HG03575 (cell line): ENCODE data around the gene MIGA1.
"Not testable (repeated sequence)": the region's sequence is repeated elsewhere in the genome, so short reads cannot be mapped to it uniquely, and the experiment has no call there.

Source experiments
- ATAC-seq: cut with Tn5 transposase; IDR thresholded peaks from one replicate; pipeline ENCODE4 v1.9.1; 2021; ENCODE audit not compliant: unreplicated experiment, insufficient number of reproducible peaks, low FRiP score; ENCODE audit errors: extremely low read depth

Gene MIGA1

DNA sequence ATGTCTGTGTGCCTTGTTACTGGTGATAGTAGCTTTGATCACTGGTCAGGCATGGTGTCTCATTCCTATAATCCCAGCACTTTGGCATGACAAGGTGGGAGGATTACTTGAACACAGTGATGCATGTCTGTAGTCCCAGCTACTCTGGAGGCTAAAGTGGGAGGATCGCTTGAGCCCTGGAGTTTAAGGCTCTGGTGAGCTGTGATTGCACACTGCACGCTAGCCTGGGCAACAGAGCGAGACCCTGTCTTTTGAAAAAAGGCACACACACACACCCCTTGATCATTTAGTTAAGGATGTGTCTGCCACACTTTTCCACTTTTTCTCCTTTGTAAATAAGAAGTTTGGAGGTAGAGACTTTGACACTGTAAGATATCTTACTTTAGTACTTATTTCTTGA, 15.1 kb downstream of the MIGA1 start:
- ATAC-seq = no peak

- no peak for ATAC-seq
Observed at GRCh38 chr1:77796695-77797405, 17.4 kb downstream of the MIGA1 start.

- no peak for ATAC-seq
Observed at GRCh38 chr1:77797991-77798390, 18.5 kb downstream of the MIGA1 start.

DNA sequence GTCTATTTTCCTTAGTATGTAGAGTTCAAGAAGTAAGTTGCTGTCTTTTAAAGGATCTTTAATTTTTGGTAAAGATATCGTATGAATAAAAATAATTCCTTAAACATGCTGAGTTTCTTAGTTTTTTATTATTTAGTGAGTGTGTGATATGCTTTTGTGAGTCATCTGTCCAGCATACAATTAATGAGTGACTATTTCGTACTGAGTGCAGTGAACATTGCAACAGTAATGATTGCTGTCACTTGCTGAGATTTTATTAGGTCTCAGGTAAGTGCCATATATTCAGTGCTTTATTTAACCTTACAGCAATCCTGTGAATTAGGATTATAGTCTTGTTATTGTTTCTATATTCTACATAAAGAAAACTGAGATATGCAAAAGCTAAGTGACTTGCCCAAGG, 22.6 kb downstream of the MIGA1 start:
- no peak for ATAC-seq

DNA sequence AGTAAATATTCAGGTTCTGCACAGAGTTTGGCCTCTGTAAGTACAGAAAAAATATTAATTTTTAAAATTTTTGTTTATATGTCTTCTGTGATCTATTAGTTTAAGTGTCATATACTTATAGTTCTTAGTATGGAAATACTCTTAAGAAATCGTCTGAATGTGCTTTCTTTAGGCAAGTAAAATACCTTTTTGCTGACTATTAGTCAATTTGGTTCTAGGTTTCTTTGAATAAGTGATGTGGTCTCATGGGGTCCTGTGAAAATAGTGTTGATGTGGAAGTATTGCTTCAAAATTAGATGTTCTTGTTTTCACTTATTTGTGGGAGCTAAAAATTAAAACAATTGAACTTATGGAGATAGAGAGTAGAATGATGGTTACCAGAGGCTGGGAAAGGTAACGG, 23.9 kb downstream of the MIGA1 start:
- no peak for ATAC-seq

GRCh38 chr1:77809787-77810462, 30.5 kb downstream of the MIGA1 start:
- ATAC-seq = not testable (repeated sequence)

DNA sequence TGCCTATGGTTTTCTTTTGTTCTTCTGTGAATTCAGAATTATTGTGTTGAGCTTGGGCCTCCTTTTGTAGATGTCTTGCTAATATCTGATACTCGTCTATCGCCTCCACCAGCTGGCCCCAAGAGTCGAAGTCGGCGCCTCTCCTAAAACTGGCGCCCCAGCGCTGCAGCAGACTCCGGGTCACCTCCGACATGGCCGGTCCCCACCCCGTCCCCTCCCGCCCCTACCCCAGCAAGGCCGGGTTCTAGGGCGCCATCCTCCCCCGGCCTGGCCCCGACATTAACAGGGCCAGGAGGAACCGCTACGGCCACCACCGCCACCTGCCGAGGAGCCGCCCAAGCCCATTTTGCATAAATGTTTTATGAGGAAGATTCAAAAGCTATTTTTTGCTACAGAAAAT, 32.1 kb downstream of the MIGA1 start:
- not testable (repeated sequence) for ATAC-seq

DNA sequence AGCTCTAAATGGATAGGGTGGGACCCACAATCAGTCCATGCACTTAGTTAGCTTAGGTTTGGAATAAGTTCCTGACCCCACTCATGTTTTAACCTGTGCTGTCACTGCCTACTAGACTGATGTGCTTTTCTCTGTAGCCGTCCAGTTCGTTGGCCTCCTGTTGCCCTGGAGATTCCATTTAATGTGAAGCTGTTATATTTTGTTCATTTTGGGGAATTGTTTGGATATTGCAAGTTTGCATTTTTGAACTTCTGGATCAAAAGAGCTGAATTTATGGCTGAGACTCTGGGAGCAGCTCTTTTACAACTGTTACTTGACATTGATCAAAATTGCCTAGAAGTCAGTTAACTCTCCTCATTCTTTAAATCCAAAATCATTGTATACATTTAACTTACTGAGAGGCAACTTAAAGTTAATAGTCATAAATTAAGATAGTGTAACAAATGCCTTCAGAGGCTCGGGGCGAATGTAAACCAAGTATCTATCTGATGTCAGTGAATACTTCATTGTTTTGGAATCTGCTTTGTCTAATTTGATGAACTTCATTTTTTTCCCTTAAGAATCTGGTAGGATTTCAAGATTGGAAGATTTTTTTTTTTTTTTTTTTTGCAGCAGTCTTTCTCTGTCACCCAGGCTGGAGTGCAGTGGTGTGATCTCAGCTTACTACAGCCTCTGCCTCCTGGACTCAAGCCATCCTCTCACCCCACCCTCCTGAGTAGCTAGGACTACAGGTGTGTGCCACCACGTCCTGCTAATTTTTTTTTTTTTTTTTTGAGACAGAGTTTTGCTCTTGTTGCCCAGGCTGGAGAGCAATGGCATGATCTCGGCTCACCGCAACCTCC, 38.1 kb downstream of the MIGA1 start:
- no peak for ATAC-seq

- ATAC-seq = no peak
Observed at GRCh38 chr1:77820121-77820520, 40.7 kb downstream of the MIGA1 start.

GRCh38 chr1:77824079-77824478, 44.6 kb downstream of the MIGA1 start:
- no peak for ATAC-seq

DNA sequence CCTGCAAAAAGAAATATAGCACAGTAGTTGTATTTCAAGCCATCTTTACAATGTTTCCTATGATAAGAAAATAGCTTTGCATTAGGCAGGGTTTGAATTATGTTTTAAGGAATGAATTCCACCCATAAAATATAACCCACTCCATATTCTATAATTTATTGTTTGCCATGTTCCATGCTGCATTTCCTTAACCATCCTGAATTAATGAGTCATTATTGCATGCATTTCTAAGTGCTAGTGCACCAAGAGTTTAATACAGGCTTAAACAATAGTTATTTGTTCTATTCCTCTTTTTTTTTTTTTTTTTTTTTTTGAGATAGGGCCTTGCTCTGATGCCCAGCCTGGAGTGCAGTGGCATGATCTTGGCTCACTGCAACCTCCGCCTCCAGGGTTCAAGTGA, 45.2 kb downstream of the MIGA1 start:
- no peak for ATAC-seq

GRCh38 chr1:77825131-77825709, 45.8 kb downstream of the MIGA1 start:
- ATAC-seq = peak; percentile 61

DNA sequence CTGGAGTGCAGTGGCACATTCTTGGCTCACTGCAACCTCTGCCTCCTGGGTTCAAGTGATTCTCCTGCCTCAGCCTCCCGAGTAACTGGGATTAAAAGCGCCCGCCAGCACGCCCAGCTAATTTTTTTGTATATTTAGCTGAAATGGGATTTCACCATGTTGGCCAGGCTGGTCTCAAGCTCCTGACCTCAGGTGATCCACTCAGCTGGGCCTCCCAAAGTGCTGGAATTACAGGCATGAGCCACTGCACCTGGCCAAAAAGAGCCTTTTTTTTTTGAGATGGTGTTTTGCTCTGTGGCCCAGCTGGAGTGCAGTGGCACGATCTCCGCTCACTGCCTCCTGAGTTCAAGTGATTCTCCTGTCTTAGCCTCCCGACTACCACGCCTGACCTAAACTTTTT, 47.4 kb downstream of the MIGA1 start:
- not testable (repeated sequence) for ATAC-seq

DNA sequence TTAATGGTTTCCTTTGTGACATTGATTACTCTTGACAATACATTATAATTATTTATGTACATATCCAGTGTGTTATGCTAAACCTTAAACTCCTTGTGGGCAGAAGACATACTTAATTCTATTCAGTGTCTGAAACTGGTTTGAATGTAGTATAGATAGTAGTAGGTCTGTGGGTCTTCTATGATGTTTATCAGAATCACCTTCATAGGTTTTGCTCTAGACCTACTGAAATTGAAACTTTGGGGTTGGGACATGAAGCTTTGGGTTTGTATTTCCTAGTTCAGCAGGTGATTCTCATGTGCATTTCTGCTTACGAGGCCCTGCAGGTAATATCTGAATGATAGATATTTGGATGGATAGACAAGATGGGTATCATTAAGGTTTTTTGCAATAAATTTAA, 48.6 kb downstream of the MIGA1 start:
- no peak for ATAC-seq

DNA sequence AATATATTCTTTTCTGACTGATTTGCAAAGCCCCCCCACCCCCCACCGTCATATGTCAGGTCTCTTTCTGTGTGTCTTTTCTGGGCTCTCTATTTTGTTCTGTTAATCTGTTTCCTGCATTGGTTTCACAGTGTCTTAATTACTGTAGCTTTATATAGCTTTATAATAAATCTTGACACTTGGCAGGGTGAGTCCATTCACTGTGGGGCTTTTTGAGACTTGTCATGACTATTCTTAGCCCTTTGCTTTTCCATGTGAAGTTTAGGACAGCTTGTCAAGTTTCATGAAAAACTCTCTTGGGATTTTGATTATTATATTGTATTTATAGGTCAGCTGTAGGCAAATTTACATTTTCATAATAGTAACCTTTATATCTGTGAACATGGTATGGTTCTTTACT, 50.4 kb downstream of the MIGA1 start:
- no peak for ATAC-seq

DNA sequence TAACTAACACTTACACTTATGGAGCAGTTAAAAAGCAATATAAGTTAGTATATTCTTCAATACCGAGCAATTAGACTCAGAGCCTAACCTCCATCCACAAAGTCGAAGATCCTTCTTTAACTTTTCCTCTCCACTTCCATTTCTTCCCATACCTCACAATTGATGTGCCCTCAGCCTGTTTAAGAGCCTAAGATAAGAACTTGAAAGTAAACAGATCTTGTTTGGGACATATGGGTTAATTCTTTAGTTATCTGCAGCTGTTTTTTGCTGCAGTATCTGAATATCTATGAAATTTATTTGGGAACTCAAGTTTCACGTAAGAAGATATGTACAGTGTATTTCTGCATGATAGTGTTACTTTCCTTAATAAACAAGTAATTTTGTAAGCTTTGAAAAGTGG, 51.5 kb downstream of the MIGA1 start:
- no peak for ATAC-seq

- ATAC-seq = no peak
Observed at GRCh38 chr1:77831566-77831965, 52.1 kb downstream of the MIGA1 start.

- ATAC-seq = no peak
Observed at GRCh38 chr1:77831976-77832711, 52.7 kb downstream of the MIGA1 start.

DNA sequence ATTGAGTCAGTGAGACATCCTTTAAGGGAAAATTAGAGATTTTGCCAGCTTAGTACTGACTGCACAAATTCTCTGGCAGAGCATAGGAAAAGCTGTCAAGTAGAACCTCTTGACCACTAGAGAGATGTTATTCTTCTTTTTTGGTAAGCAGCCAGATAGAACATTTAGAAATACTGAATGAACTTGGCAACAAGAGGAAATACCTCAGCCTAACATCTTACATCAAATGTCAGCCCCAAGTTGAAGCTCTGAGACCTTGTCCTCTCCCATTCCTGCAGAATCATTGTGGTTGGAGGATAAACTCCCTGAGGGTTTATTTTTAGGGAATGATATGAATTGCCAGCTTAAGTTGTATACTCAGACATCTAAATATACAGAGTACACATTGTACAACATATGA, 53.5 kb downstream of the MIGA1 start:
- ATAC-seq = no peak
